Hepatocyte (in vitro differentiated cells): Measurements from ENCODE around the gene BCAS3. TPM values are rescaled to one million over a fixed set of nuclear protein-coding genes. Genes with fewer than 3 reads are reported as not detected.

Experiments
- DNase-seq: peaks from one replicate; pipeline ENCODE4 v3.0.0-alpha.2; 2016; ENCODE audit warnings: low spot score
- H2AFZ ChIP-seq: fragments of 200-600 bp; sonication (generic); 2 replicates; pipeline ENCODE4 v1.6.0; 2016; ENCODE audit warnings: antibody characterized with exemption, mild to moderate bottlenecking
- H3K27ac ChIP-seq: fragments of 200-600 bp; sonication (generic); 2 replicates; pipeline ENCODE4 v1.5.1; 2016; ENCODE audit warnings: mild to moderate bottlenecking
- H3K27me3 ChIP-seq: fragments of 200-600 bp; sonication (generic); 2 replicates; pipeline ENCODE4 v1.6.1; 2016
- H3K36me3 ChIP-seq: fragments of 200-600 bp; sonication (generic); replicated peaks from 2 replicates; pipeline ENCODE4 v1.5.1; 2016; ENCODE audit warnings: low read depth; ENCODE audit not compliant: insufficient read depth
- H3K4me1 ChIP-seq: fragments of 200-600 bp; sonication (generic); 2 replicates; pipeline ENCODE4 v1.5.1; 2016; ENCODE audit warnings: mild to moderate bottlenecking, moderate library complexity; ENCODE audit not compliant: insufficient read depth
- H3K4me2 ChIP-seq: fragments of 200-600 bp; sonication (generic); 2 replicates; pipeline ENCODE4 v1.6.0; 2016
- H3K4me3 ChIP-seq: fragments of 200-600 bp; sonication (generic); 2 replicates; pipeline ENCODE4 v1.5.1; 2016; ENCODE audit warnings: mild to moderate bottlenecking
- H3K79me2 ChIP-seq: fragments of 200-600 bp; sonication (generic); 2 replicates; pipeline ENCODE4 v1.6.0; 2017; ENCODE audit warnings: mild to moderate bottlenecking
- H3K9me2 ChIP-seq: fragments of 200-600 bp; sonication (generic); replicated peaks from 2 replicates; pipeline ENCODE4 v1.6.0; 2017; ENCODE audit warnings: mild to moderate bottlenecking; ENCODE audit not compliant: insufficient read depth
- H3K9me3 ChIP-seq: fragments of 200-600 bp; sonication (generic); 2 replicates; pipeline ENCODE4 v1.5.1; 2016; ENCODE audit warnings: low read depth, mild to moderate bottlenecking
- H4K20me1 ChIP-seq: fragments of 200-600 bp; sonication (generic); 2 replicates; pipeline ENCODE4 v1.6.0; 2016; ENCODE audit warnings: mild to moderate bottlenecking; ENCODE audit not compliant: insufficient read depth, poor library complexity, severe bottlenecking
- CTCF ChIP-seq: fragments of 200-600 bp; sonication (generic); IDR thresholded peaks from 2 replicates; pipeline ENCODE4 v1.5.1; 2016; ENCODE audit warnings: antibody characterized with exemption, mild to moderate bottlenecking; ENCODE audit not compliant: poor library complexity
- EZH2 ChIP-seq: fragments of 200-600 bp; sonication (generic); IDR thresholded peaks from 2 replicates; pipeline ENCODE4 v1.6.1; 2016; ENCODE audit warnings: antibody characterized with exemption, mild to moderate bottlenecking, borderline replicate concordance
- EZH2phosphoT487 ChIP-seq: fragments of 200-600 bp; sonication (generic); IDR thresholded peaks from one replicate; pipeline ENCODE4 v1.6.1; 2018; ENCODE audit warnings: antibody characterized with exemption, mild to moderate bottlenecking, low read depth, moderate library complexity; ENCODE audit not compliant: unreplicated experiment, severe bottlenecking
- WGBS: methylation state at CpG from one replicate; pipeline ENCODE4 v1.1.6; 2016; ENCODE audit warnings: low lambda C conversion rate; ENCODE audit errors: missing lambda C conversion rate; 5-methylcytosine and 5-hydroxymethylcytosine counted together
- polyA plus RNA-seq: library from polyadenylated mRNA; unstranded; fragments of >200 nt; fragmentation: Nextera tagmentation; extraction: Ambion mirVana; gene quantifications from 2 replicates; pipeline ENCODE4 v1.2.1, GENCODE V29; 2016
- total RNA-seq: library from RNA; depleted of rRNA; stranded (reverse); fragments of >200 nt; gene quantifications from 2 replicates; pipeline ENCODE4 v1.2.3, GENCODE V29; 2014

BCAS3 gene
- total and polyA plus RNA-seq, 2 experiments from 2014 or later, result 16.5 to 58.8 TPM

- no peak overlapping the region for H3K27ac ChIP-seq
- WGBS, result 77% methylated on average over 3 of the region's 3 CpGs
- no peak overlapping the region for H3K4me3 ChIP-seq
- H3K27me3 ChIP-seq, result no peaks in the 10 kb centered on the region
- H3K9me2 ChIP-seq, result no peaks in the 10 kb centered on the region
- H2AFZ ChIP-seq, result no peak overlapping the region
- no peak for DNase-seq
- TF ChIP-seq EZH2, result no peak
- no peak for TF ChIP-seq EZH2phosphoT487
- TF ChIP-seq CTCF, result no peak
- H3K4me2 ChIP-seq, result no peak overlapping the region
- H4K20me1 ChIP-seq, result no peaks in the 10 kb centered on the region
- no peaks in the 10 kb centered on the region for H3K36me3 ChIP-seq
- H3K4me1 ChIP-seq, result peaks cover 14% of the 10 kb centered on the region
- no peaks in the 10 kb centered on the region for H3K9me3 ChIP-seq
- peaks cover 2% of the 10 kb centered on the region for H3K79me2 ChIP-seq
These were observed 473.1 kb downstream of the BCAS3 start for GRCh38 chr17:61150686-61151299.

- Histone ChIP-seq H3K79me2 (peaks cover 2% of the 10 kb centered on the region), H3K27ac (no peak overlapping the region), H3K27me3 (no peaks in the 10 kb centered on the region), H2AFZ (no peak overlapping the region), H3K9me2 (no peaks in the 10 kb centered on the region), H3K9me3 (no peaks in the 10 kb centered on the region), H3K4me3 (no peak overlapping the region), H3K4me1 (peaks cover 18% of the 10 kb centered on the region), H3K36me3 (no peaks in the 10 kb centered on the region), H3K4me2 (no peak overlapping the region), H4K20me1 (no peaks in the 10 kb centered on the region)
- TF ChIP-seq CTCF (no peak), EZH2phosphoT487 (no peak), EZH2 (no peak)
- WGBS, result 71% methylated on average over 1 of the region's 1 CpG
- no peak for DNase-seq
These were observed 475.2 kb downstream of the BCAS3 start for GRCh38 chr17:61152898-61153297.

DNA sequence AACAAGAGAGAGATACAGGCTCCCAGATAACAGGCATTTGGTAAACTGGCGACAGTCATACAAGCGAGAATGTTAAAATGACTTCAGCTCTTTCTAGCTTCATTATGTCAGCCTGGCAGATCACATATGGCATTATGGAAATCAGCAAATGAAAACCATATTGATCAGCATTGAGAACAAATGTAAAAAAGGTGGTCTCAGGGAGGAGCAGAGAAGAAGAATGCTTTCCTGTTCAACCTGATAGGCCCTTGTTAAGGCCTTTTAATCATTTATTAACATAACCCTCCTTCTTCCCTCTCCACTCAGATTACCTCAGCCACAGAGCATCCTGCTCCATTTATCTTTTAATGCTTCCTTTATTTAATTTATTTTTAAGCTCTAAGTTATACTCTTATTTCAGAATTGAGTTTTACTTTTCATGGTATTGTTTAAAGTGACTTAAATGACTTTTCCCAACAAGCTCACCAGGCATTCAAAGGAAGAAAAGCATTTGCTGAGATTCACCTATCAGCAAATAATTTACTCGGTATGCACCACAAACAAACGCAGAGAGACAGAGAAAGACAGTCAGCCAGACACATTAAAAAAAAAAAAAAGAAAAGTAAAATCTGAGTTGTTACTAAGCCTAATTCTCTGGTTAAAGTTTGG is 478.1 kb downstream of the BCAS3 start:
- H3K4me2 ChIP-seq, result peak overlapping the region; percentile 70
- no peaks in the 10 kb centered on the region for H4K20me1 ChIP-seq
- H3K4me1 ChIP-seq, result peaks cover 32% of the 10 kb centered on the region
- no peaks in the 10 kb centered on the region for H3K9me3 ChIP-seq
- H3K4me3 ChIP-seq, result no peak overlapping the region
- WGBS, result 54% methylated on average over 4 of the region's 4 CpGs
- no peaks in the 10 kb centered on the region for H3K9me2 ChIP-seq
- H3K36me3 ChIP-seq, result no peaks in the 10 kb centered on the region
- peak overlapping the region; percentile 83 for H3K27ac ChIP-seq
- H3K79me2 ChIP-seq, result peaks cover 14% of the 10 kb centered on the region
- TF ChIP-seq EZH2 (no peak), CTCF (no peak), EZH2phosphoT487 (no peak)
- no peak overlapping the region for H2AFZ ChIP-seq
- H3K27me3 ChIP-seq, result no peaks in the 10 kb centered on the region
- no peak for DNase-seq
